ENCODE measurements around the gene ATP11B. TPM values are rescaled to one million over a fixed set of nuclear protein-coding genes. Genes with fewer than 3 reads are reported as not detected.
"Not testable (repeated sequence)": the region's sequence is repeated elsewhere in the genome, so short reads cannot be mapped to it uniquely, and the experiment has no call there.

The ATP11B gene
- total and polyA plus RNA-seq, 7 donors = 4.0 to 23.9 (median 18.8) TPM

DNA sequence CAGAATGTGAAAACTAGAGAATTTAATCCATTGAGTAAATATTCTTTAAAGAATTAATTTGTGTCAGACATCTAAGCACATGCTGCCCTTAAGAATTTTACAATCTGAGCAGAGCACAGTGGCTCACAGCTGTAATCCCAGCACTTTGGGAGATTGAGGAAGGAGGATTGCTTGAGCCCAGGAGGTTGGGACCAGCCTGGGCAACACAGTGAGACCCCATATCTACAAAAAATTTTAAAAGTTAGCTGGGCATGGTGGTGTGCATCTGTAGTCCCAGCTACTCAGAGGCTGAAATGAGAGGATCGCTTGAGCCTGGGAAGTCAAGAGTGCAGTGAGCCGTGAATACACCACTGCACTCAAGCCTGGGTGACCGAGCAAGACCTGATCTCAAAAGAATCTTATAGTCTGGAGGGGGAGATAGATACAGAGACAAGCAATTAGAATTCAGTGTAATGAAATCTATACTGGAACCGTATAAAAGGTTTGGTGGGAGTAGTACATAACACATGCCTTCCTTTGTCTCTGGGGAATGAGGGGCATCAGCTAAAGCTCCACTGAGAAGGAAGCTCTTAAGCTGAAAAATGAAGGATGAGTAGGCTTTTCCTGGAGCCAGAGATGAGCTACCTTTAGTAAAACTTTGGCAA lies 21.2 kb downstream of the ATP11B start:
- Histone ChIP-seq H3K27ac (no peak overlapping the region), H3K4me1 (peaks cover 53% of the 10 kb centered on the region), H3K4me3 (no peak overlapping the region), H3K9me3 (no peaks in the 10 kb centered on the region), H3K36me3 (ENCODE audit: insufficient read depth in 1 of 2, low read depth in 1 of 2) (no peaks in the 10 kb centered on the region), H3K27me3 (ENCODE audit: insufficient read depth in 3 of 3, low read length in 2 of 3) (no peaks in the 10 kb centered on the region)
- 81 to 89% (median 82%) methylated on average over 4 of the region's 4 CpGs for WGBS, 3 donors
- TF ChIP-seq, protein P1, sequence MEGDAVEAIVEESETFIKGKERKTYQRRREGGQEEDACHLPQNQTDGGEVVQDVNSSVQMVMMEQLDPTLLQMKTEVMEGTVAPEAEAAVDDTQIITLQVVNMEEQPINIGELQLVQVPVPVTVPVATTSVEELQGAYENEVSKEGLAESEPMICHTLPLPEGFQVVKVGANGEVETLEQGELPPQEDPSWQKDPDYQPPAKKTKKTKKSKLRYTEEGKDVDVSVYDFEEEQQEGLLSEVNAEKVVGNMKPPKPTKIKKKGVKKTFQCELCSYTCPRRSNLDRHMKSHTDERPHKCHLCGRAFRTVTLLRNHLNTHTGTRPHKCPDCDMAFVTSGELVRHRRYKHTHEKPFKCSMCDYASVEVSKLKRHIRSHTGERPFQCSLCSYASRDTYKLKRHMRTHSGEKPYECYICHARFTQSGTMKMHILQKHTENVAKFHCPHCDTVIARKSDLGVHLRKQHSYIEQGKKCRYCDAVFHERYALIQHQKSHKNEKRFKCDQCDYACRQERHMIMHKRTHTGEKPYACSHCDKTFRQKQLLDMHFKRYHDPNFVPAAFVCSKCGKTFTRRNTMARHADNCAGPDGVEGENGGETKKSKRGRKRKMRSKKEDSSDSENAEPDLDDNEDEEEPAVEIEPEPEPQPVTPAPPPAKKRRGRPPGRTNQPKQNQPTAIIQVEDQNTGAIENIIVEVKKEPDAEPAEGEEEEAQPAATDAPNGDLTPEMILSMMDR (IDR thresholded peaks at IDR 0.05) = no peak
- intact Hi-C loops (cut with DNase I) = no loop called here
- DNase-seq (no peak), ATAC-seq (no peak)

- Histone ChIP-seq H3K9me3 (no peaks in the 10 kb centered on the region), H3K36me3 (ENCODE audit: insufficient read depth in 1 of 2, low read depth in 1 of 2) (peaks cover 0 to 11% of the 10 kb centered on the region in 2 donors), H3K27ac (no peak overlapping the region), H3K4me3 (no peak overlapping the region), H3K27me3 (ENCODE audit: insufficient read depth in 3 of 3, low read length in 2 of 3) (no peaks in the 10 kb centered on the region), H3K4me1 (peaks cover 43% of the 10 kb centered on the region)
- ATAC-seq (peak in 2 of 4 donors; percentile 35 to 39), DNase-seq (no peak)
- WGBS, 3 donors = 11 to 22% (median 15%) methylated on average over 1 of the region's 1 CpG
- TF ChIP-seq, protein P1 (IDR thresholded peaks at IDR 0.05) = no peak
- intact Hi-C loops (cut with DNase I) = no loop called here
Measured at GRCh38 chr3:182816181-182816580, 22.9 kb downstream of the ATP11B start.

DNA sequence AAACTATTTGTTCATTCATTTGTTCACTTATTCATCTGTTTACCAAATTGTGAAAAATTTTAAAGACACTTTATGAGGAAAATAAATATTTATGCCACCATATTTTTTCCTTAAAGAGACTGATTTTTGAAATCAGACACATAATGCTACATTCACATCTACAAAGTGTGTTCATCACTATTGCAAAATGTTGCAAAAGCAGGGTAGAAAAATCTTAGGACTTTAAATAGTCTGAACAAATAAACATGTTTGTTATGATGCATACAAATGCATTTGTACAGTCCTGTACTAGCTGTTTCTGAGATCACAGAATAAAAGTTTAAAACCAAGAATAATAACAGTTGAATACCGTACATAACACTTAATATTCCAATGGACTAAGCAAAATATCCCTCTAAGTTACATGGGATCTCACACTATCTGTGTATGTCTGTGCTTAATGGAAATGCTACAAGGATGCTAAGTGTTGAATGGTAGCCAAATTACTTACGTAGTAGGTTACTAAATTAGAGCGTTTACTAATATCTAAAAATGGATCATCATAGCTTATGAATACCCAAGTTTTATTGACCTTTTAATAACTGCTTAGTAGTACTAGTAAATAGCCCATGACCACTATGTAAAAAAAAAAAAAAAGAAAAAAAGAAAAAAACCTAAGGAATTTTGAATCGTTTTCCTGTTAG lies 25.1 kb downstream of the ATP11B start:
- DNase-seq = no peak
- TF ChIP-seq, protein P1 (IDR thresholded peaks at IDR 0.05) = no peak
- peak in 3 of 4 donors; percentile 58 to 75 (median 58) for ATAC-seq
- intact Hi-C loops (cut with DNase I) = no loop called here
- H3K4me3 ChIP-seq = no peak overlapping the region
- 39 to 62% (median 48%) methylated on average over 4 of the region's 4 CpGs for WGBS, 3 donors
- H3K36me3 ChIP-seq (ENCODE audit: insufficient read depth in 1 of 2, low read depth in 1 of 2) = peaks cover 0 to 21% of the 10 kb centered on the region in 2 donors
- H3K27me3 ChIP-seq (ENCODE audit: insufficient read depth in 3 of 3, low read length in 2 of 3) = no peaks in the 10 kb centered on the region
- peaks cover 24% of the 10 kb centered on the region for H3K4me1 ChIP-seq
- H3K27ac ChIP-seq = no peak overlapping the region
- no peaks in the 10 kb centered on the region for H3K9me3 ChIP-seq

GRCh38 chr3:182821221-182821981 lies 28.1 kb downstream of the ATP11B start:
- ATAC-seq = no peak
- Histone ChIP-seq H3K9me3 (no peaks in the 10 kb centered on the region), H3K4me1 (peaks cover 8% of the 10 kb centered on the region), H3K27ac (no peak overlapping the region), H3K4me3 (no peak overlapping the region), H3K36me3 (ENCODE audit: insufficient read depth in 1 of 2, low read depth in 1 of 2) (peaks cover 0 to 21% of the 10 kb centered on the region in 2 donors), H3K27me3 (ENCODE audit: insufficient read depth in 3 of 3, low read length in 2 of 3) (no peaks in the 10 kb centered on the region)
- TF ChIP-seq, protein P1 (IDR thresholded peaks at IDR 0.05) = no peak
- DNase-seq = no peak
- WGBS, 3 donors = 91 to 95% (median 94%) methylated on average over 4 of the region's 4 CpGs
- intact Hi-C loops (cut with DNase I) = no loop called here

DNA sequence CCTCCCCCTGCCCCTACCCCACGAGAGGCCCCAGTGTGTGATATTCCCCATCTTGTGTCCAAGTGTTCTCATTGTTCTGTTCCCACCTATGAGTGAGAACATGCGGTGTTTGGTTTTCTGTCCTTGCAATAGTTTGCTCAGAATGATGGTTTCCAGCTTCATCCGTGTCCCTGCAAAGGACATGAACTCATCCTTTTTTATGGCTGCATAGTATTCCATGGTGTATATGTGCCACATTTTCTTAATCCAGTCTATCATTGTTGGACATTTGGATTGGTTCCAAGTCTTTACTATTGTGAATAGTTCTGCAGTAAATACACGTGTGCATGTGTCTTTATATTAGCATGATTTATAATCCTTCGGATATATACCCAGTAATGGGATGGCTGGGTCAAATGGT lies 29.0 kb downstream of the ATP11B start:
- ATAC-seq; H3K27ac ChIP-seq; intact Hi-C loops (cut with DNase I); H3K9me3 ChIP-seq; H3K4me3 ChIP-seq; H3K27me3 ChIP-seq (ENCODE audit: insufficient read depth in 3 of 3, low read length in 2 of 3); DNase-seq; H3K4me1 ChIP-seq: not testable (repeated sequence)
- 94 to 97% (median 95%) methylated on average over 5 of the region's 5 CpGs for whole genome bisulfite sequencing, 3 donors
- H3K36me3 ChIP-seq (ENCODE audit: insufficient read depth in 1 of 2, low read depth in 1 of 2) = peaks cover 0 to 21% of the 10 kb centered on the region in 2 donors
